ENCODE data around the gene SUN3.

DNA sequence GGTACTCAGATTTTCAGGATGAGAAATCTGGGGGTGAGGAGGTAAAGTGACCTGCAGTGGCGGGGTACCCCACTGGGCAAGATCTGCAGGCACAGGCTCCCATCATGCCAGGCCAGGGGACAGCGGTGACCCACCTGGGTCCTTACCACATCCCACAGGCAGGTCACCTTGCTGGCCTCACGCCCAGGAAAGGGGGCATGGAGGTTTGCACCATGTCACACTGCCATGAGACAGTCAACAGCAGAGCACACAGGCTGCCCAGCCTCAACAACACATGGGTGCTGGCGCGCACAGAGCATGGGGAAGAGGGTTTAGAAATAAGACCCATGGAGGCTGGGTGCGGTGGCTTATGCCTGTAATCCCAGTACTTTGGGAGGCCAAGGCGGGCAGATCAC lies 81.6 kb downstream of the SUN3 start:
- TF ChIP-seq CTCF (IDR thresholded peaks at IDR 0.05) (no peak), POLR2AphosphoS5 (IDR thresholded peaks at IDR 0.05) (no peak)

Measured in transverse colon (tissue), 4 donors.